ENCODE data around the gene PRKAG2.

DNA sequence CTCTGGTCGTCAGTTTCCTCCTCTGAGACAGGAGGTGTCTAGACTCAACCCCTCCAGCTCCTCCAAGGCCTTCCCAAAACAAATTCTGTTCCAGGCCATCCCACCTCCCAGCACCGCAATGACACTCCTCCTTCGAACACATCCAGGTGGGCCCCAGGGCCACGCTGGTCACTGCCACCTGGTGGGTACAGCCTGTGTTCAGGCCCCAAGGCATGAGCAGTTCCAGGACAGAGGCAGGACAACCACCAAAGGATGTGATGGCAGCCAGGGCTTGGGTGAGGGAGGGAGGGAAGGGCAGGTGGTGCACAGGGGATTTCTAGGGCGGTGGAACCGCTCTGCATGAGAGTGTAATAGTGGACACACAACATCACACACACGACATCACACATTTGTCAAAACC lies 76.5 kb downstream of the PRKAG2 start:
- no peak for TF ChIP-seq POLR2A (IDR thresholded peaks at IDR 0.05)
- TF ChIP-seq, protein P1, sequence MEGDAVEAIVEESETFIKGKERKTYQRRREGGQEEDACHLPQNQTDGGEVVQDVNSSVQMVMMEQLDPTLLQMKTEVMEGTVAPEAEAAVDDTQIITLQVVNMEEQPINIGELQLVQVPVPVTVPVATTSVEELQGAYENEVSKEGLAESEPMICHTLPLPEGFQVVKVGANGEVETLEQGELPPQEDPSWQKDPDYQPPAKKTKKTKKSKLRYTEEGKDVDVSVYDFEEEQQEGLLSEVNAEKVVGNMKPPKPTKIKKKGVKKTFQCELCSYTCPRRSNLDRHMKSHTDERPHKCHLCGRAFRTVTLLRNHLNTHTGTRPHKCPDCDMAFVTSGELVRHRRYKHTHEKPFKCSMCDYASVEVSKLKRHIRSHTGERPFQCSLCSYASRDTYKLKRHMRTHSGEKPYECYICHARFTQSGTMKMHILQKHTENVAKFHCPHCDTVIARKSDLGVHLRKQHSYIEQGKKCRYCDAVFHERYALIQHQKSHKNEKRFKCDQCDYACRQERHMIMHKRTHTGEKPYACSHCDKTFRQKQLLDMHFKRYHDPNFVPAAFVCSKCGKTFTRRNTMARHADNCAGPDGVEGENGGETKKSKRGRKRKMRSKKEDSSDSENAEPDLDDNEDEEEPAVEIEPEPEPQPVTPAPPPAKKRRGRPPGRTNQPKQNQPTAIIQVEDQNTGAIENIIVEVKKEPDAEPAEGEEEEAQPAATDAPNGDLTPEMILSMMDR (IDR thresholded peaks at IDR 0.05 in 8 of 11, conservative IDR thresholded peaks at IDR 0.05 in 3 of 11): no peak
- no peak for TF ChIP-seq POLR2AphosphoS5 (IDR thresholded peaks at IDR 0.05)
